GM19099 (cell line): ENCODE data around the gene AHR.

Experiments used
- POLR2A ChIP-seq: IDR thresholded peaks from 3 replicates; pipeline ENCODE4 v1.6.1; 2011; ENCODE audit warnings: low read depth; ENCODE audit not compliant: insufficient read length; ENCODE audit errors: extremely low read depth

AHR gene

DNA sequence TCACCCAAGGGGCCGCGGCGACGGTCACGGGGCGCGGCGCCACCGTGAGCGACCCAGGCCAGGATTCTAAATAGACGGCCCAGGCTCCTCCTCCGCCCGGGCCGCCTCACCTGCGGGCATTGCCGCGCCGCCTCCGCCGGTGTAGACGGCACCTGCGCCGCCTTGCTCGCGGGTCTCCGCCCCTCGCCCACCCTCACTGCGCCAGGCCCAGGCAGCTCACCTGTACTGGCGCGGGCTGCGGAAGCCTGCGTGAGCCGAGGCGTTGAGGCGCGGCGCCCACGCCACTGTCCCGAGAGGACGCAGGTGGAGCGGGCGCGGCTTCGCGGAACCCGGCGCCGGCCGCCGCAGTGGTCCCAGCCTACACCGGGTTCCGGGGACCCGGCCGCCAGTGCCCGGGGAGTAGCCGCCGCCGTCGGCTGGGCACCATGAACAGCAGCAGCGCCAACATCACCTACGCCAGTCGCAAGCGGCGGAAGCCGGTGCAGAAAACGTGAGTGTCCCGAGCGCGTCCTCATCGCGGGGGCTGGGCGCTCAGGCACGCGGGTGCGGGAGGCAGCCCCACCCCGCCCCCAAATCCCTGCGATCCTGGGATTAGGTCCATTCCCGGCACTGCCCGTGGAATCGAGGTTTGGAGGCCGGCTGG lies 509 bp downstream of the AHR start:
- no peak for TF ChIP-seq POLR2A

DNA sequence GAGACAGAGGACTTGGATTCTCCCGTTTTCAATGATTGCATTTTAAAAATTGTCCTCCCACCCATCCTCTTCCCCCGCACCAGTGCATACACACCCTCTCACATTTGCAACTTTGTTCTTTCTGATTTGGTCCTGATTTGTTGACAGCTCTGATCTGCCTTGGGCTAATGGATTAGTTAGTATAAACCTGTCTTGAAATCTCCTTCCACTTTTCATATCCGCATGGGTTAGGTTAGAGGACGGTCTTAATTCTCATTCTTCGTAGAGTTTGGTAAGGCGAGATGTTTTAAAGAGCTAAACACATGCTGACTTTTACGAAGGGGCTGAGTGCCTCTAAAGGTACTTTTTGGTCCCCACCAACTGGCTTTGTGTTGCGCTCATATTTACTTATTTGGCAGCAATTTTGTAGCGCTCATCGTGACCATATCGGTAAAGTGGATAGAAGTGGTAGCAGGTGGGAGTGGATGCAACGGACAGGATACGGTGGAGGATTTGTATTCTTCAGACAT lies 1.1 kb downstream of the AHR start:
- TF ChIP-seq POLR2A = no peak

DNA sequence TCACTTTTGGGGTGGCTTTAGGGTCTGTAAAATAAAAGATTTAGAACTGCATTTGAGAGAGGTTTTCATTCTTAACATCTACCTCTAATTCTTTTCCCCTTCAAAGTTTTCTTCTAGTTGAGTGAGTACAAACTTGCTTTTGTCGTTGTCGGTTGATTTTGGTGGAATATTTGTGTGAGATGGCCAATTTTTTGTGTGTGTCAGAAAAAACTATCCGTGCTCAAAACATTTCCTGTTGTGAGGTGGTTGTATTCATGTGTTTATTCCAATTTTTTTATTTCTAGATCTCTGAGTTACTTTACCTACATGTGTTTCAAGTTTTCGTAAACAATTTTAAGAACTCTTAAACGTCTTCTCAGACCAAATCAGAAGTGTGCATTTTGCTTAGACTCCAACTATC lies 1.6 kb downstream of the AHR start:
- no peak for TF ChIP-seq POLR2A

DNA sequence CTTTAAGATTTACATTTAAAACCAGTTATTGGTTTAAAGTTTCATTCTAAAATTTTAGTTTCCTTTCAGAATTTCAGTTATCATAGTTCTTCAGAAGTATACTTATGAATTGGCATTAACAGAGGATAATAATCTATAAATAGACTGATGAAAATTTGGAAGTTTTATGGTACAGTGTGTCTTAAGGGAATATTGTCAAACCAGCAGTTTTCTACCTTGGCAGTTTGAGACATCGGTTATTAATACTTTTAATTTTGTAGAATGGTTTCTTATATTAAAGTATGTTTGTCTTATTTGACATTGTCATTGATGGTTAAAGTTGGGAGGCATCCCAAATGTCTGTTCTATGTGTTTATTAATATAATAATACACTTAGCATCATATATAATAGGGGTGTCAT lies 2.0 kb downstream of the AHR start:
- no peak for TF ChIP-seq POLR2A

DNA sequence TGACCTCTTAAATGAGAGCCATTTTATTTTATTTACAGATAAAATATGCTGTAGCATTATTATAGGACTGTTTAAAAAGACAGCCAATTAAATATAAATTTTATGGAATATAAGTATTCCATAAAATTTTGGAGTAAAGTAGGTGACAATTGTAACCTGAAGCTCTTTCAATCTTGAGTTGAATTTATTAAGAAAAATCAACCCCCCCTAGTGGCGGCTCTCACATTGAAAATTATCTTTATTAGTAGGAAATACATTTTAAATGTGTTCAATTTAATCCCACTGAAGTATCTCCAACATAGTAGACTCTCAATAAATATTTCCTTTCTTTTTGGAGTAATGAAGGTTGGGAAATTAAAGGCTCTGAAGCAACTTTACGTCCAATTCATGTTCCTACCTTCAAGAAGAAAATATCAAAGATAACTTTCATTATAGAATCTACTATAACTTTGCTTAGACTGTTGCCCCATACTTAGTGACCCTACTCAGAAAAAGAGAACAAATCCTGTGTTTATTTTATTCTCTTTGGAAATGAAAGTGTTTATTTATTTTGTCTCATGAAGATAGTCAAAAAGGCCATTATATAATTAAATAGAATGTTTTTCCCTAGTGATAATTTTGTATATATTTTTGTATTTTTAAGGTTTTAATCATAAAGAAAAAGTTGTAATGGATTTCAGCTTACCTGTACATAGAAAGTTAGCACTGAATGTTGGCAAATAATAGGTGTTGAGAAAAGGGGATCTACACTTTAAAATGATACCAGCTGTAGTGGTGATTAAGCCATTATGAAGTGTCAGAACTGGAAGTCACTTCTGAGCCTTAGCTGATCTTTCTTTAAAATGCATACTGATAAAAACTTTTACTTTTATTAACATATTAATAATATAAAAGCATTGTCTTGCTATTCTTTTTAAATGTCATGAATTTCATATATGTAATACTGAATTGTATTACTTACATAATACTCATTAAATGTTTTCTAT lies 3.3 kb downstream of the AHR start:
- TF ChIP-seq POLR2A = no peak

DNA sequence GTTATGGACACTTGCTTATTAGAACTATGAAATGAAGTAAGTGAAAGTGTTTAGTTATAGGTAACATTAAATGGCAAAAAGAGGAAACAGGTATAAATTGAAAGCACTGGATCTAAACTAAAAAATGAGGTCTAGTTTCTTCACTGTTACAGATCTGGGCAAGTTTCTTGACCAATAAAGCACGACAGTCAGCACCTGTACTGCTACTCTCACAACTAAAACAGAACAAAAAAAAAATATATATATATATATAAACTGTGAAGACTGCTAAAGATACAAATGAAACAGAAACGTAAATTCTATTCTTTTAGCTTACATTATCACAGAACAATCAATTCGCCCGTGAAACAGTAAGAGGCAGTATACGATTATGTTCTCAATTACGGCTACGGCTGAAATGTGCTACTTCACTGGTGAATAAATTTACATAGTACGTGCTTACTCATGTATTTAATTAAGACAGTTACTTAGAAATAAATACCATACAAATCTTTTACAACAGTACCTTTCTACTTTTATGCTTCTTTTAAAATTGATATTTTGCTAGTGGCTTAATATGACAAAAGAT lies 4.2 kb downstream of the AHR start:
- TF ChIP-seq POLR2A = no peak

DNA sequence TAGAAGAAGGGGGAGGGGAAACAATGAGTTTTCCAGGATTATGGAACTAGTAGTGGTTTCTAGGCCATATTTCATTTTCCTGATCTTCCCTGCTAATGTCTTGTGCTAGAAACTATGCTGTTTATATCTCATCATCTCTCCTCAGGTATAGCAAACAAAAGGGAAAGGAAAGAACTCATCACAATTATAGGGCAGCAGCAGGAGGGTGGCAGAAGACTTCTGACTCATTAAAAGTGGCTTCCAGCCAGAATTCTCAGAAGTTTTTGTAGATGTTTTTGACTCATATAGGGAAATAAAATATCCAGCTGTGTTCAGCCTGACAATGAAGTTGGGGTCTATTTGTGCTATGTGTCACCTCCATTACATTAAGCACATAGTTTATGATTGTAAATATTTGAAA lies 6.5 kb downstream of the AHR start:
- TF ChIP-seq POLR2A = no peak

DNA sequence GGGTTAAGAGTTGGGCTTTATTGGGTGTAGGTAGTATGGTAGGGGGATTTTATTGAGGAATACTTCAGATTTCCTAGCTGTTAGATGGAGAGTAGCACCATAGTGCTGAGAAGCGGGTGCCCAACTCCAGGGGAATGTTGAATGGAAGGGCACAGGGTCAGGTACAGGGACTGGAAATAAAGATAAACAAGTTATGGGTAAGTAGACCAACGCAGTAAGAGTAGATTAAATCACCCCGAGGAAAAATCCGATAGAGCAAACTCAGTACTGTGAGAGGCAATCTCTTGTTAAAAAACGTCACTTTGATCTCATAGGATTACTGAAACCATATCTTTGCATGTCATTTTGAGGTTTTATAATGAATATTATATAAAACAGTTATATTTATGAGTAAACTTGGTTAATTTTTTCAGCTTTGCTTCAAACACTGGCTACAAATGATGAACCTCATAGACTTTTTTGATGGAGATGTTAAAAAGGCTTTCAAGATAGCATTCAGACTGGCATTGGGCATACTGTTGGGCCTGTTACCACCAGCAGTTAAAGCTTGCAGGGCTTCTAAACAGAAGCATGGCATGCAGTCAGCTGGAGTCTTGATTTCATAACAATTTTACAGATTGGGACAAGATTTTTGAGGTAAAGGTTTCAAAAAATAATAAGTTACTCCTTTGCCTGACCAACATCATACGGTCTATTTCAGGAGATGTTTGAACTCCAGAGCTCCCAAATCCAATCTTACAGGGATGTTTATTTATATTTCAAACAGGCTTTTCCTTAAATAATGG lies 7.1 kb downstream of the AHR start:
- no peak for TF ChIP-seq POLR2A

DNA sequence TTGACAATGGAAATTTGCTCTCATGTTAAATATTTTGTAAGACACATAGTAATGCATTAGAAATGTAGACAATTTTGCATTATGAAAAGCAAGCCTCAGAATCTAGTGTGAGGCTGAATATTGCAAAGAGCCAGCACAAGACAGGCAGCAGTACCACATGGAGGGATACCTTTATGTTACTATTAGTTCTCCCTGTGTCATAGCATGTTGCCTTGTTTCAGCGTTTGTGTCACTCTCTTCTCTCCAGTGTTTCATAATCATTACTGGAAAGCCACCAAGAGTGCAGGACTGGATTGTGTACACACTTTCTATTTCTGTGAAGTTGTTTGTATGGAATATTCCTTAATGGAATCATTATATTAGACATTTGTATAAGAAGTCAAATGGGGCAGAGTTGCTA lies 8.5 kb downstream of the AHR start:
- no peak for TF ChIP-seq POLR2A

DNA sequence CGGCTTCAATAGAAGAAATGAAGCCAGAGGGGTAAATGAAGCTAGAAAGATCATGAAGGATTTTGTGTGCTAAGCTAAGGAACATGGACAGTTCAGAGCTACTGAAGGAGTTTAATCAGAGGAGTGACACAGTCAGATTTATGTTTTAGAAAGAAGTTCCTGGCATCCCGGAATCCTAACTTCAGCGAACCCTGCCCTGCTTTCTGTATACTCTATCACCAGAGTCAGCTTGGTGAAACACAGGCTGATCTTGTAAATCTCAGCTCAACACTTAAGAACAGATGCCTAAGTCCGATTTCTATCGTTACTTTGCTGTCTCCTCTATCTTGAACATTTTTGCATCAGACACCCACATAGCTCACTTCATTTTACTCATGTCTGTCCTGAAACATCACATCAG lies 9.1 kb downstream of the AHR start:
- no peak for TF ChIP-seq POLR2A

DNA sequence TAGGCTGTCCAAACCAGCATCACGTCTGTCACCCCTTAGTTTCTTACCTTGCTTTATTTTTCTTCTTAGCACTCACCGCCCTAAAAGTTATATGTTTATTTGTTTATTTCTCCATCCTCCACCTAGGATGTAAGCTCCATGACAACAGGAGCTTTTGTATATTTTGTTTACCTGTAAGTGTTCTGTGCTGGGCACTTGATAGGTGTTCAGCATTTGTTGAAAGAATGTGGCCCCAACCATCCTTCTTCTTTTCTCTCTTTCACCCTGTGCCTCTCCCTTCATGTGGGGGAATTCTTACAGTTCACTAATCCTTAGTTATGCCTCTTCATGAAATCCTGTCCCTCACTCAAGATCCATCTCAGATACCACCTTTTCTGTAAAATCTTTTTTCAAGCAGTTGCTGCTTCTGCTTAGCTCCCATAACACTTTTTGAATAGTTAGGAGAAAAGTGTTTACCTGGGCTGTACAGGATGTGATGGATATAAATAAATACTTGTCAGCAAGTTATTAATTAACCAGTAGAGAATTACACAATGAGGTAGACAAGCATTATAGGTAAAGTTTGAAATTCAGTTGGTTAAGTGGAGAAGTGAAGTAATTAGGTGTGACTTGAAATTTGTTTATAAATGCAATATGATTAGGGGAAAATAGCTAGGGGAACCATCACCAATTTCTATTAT lies 9.7 kb downstream of the AHR start:
- no peak for TF ChIP-seq POLR2A

DNA sequence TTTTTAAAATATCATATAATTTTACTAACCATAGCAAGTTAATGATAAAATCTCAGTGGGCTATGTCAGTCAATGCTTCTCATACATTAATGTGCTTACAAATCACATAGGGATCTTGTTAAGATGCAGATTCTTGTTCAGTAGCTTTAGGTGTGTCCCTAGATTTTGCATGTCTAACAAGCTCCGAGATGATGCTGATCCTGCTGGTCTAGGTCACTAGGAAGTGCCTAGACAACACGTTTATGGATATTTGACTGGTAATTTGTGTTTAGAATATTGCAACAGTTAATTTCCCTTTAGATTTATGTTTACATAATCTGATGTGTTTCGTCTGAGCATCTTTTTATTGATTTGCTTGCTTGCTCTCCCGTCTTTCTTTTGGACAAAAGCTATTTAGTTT lies 12.7 kb downstream of the AHR start:
- no peak for TF ChIP-seq POLR2A

DNA sequence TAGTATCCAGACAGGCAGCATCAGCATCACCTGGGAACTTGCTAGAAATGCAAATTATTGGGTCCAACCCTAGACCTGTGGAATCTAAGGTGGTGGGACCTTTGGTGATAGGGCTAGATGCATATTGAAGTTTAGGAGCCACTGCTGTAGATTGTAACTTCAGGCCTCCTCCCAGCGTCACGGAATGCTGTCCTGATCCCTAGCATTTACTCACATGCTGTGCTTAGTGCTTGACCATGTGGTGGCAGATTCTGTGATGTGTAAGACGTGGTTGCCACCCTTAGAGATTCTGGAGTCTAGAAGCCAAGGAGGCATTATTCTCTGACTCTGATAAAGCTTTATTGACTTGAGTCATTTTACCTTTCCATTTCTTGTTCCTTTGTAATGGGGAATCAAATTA lies 13.5 kb downstream of the AHR start:
- TF ChIP-seq POLR2A = no peak

DNA sequence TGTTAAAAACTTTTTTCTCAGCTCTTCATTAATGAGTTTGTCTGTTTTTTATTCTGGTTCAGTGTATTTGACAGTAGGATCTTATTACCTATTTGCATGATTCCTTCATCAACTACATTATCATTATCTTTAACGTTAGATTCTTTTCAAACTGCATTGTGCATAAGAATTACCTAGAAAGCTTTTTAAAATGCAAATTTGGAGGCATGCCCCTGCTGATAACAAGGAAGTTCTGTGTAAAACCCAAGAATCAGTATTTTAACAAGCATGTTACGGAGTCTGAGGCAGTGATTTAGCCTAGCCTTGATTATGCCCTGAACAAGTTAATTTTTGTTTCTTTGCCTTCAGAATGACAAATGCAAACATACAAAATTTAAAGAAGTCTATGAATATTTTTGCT lies 14.2 kb downstream of the AHR start:
- no peak for TF ChIP-seq POLR2A
